Femur (tissue), 1 donor: ENCODE results near the gene SSH2.
A peak's percentile ranks its signal among the peaks of the same experiment; 100 is the strongest.
"Not testable (repeated sequence)": the region's sequence is repeated elsewhere in the genome, so short reads cannot be mapped to it uniquely, and the experiment has no call there.

Experiments
- DNase-seq: peaks from one replicate; pipeline ENCODE4 v3.0.0-alpha.2; 2017

Gene SSH2

DNA sequence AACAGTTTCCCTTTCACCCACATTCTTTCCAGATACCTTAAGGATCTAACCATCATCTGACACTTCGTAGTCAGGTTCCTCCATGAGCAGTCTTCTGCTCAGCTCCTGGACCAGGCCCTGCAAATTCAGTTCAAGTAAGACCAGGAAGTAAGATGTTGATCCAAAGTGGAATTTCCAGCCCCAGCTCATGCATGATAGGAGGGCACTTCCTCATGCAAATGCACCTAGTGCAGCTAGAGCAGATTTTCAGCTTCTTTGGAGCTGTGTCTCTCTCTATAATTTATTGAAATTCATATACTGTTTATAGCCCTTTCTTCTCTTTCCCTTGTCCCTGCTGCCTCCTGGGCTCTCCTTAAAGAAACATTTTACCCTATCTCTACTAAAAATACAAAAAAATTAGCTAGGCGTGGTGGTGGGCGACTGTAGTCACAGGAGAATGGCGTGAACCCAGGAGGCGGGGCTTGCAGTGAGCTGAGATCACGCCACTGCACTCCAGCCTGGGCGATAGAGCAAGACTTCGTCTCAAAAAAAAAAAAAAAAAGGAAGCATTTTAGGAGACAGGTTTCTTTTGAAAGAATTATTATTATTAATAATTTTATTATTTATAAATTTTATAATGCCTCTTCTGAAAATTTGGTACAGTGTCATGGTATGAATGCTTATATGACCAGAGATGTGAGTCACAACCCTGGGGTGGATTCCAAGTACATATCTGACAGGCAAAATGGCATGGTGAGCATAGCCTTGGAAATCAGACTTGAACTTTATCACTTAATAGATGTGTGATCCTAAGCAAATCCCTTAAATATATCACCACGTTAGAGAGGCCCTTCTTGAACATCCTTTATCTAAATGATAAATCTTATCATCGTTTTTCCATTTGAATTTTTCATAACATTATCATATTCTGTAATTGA lies 94.3 kb downstream of the SSH2 start:
- DNase-seq, result no peak

DNA sequence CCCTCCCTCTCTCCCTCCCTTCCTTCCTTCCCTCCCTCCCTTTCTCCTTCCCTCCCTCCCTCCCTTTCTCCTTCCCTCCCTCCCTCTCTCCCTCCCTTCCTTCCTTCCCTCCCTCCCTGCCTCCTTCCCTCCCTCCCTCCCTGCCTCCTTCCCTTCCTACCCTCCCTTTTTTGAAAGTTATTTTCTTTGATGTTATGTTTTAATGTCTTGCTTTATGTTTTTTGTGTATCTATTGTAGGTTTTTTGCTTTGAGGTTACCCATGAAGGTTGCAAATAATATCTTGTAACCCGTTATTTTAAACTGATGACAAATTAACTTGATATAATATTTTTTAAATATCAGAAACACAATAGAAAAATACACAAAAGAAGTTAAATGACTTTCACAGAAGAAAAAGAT lies 96.2 kb downstream of the SSH2 start:
- DNase-seq, result no peak

DNA sequence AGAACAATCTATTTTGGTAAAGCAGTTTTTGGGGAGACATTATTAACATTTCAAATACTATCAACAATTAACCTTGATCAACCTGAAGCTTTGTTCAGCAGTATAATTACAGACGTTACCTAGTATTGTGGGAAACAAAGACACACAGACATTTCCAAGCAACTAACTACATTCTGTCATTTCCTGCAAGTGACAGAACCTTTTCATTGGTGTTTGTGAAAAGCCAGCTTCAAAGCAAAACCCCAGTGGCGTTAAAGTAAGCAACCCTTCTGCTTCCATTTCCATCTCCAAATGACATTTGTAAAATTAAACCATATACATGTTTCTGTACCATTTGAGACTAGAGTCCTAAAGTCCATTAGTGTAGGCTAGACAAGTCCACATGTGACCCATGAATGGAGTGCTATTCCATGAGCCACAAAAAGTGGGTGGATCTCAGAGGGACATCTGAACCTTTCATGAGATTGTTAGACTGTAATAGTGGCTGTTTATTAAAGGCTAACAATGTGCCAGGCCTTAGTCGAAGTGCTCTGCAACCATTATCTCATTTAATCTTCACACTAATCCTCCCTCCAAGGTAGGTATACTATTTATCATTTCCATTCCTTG lies 101.2 kb downstream of the SSH2 start:
- DNase-seq, result no peak

DNA sequence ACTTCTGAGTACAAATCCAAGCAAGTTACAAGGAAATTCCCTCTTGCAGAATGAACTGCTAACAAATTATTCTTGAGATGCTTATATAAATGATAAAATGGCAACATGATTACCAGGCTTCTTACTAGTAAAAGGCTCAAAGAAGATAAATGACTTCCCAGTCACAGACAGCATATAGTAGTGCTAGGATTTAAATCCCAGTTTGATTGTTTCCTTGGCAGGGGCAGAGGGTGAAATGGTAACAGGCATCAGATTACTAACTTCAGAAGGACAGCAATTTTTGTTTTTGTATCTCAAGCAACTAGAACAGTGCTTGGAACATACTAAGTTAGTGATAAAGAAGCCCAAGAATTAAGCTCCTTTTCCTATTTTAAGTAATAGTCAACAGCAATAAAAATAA lies 102.8 kb downstream of the SSH2 start:
- DNase-seq, result no peak

DNA sequence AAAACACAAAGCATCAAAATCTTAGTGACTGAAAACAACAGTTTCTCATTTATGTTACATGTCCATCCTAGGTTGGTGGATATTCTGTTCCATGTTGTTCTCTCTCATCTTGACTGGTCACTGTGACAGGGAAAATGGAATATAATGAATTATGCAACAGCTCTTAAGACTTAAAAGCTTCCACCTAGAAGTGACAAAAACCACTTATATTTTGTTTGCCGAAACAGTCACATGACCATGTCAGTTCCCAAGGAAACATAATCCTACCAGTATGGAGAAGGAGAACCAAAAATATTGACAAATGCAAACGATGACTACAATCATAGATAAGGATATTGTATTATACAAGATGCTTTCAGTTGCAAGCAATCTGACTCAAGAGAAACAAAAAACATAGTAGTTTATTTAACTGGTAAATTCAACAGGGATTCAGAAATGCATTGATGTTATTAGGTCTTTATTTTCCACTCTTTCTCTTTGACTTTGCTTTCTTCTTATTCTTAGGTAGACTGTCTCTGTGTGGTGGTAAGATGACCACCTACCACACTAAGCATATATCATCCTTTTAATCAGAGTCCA lies 103.8 kb downstream of the SSH2 start:
- DNase-seq, result no peak

DNA sequence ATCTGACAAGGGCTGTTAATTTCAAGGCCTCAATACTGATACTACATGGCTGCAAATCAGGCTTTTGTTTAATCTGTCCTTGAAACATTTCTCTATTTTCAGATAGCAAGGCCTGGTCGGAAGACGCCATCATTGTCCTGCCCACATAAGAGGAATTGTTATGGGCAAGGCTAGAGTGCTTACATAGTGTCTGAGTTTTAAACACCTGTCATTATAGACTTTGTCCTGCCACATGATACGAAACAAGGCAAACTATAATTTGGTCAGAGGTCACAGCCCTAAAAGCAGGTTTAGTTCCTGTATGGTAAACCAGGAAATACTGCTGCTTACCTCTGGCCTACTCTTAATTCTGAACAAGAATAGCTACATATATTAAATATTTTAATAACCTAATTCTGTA lies 104.4 kb downstream of the SSH2 start:
- DNase-seq, result no peak

DNA sequence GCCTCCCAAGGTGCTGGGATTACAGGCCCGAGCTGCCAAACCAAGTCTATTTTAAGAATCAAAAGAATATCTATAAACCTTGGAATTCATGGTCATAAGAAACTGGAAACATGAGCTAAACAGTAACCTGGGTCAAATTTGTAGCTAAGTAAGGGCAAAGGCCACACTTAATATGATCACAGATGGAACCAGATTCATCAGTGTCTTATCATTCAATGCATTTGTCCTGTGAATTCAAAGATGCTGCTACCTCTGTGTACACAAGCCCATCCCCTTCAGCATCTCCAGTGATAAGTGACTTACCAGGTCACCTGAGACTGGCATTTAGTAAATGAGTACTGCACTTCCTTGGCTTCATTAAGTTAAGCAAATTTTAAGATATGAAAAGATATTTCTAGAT lies 108.1 kb downstream of the SSH2 start:
- DNase-seq, result no peak

DNA sequence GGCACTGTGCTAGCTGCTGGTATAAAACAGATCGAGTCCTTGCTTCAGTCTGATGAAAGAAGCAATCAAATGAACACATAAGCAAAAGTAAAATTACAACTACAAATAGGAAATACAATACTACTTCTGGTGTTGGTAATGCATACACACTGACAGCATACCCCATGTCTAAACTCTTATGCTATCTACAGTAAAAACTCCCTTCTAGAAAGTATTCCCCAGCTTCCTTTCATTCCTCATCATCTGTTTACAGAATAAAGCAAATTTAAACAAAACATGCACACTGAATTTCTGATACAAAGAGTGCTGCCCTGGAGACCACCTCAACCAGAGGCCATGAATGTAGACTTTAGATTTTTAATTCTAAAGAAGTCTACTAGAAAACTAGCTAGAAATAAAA lies 109.6 kb downstream of the SSH2 start:
- DNase-seq, result no peak

DNA sequence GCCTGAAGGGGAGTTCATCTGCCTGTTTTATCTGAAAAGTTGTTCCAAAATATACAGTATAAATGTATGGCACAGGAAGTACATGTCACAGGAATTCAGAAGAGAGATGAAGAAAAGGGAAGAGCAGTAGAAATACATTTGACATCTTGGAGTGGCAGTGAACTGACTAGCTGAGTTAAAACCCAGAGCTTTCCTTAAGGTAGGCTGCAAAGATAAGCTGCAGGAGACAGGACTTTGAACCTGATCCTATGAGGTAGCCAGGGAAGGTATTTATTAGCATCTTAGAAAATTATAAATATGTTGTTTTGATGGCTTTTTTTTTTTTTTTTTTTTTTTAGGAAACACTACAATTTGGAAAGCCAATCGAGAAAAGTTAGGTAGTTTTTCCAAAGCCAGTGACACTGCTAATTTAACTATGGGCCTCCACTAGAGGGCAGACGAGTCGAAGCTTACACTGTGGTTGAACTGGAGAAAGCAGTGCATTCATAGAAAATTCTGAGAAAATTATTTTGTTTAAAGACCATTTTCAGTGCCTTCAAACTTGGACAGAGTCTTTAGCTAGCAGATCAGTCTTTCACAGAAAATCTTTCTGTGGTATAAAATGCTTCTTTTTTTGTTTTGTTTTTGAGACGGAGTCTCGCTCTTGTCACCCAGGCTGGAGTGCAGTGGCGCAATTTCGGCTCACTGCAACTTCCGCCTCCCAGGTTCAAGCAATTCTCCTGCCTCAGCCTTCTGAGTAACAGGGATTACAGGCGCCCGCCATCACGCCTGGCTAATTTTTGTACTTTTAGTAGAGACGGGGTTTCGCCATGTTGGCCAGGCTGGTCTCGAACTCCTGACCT lies 122.3 kb downstream of the SSH2 start:
- peak; percentile 77 for DNase-seq

DNA sequence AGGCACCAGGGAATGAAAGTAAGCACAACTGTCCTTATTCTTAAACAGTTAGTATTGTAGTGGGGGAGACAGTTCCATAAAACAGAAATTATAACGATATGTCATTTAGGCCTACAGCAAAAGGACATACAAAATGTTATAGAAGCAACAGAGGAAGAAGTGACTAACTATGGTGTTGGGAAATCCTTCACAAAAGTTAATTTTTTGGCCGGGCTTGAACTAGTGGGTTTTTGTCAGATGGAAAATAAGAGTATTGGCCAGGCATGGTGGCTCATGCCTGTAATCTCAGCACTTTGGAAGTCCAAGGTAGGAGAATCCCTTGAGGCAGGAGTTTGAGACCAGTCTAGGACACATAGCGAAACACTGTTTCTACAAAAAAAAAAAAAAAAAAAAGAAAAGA lies 127.8 kb downstream of the SSH2 start:
- DNase-seq, result no peak

DNA sequence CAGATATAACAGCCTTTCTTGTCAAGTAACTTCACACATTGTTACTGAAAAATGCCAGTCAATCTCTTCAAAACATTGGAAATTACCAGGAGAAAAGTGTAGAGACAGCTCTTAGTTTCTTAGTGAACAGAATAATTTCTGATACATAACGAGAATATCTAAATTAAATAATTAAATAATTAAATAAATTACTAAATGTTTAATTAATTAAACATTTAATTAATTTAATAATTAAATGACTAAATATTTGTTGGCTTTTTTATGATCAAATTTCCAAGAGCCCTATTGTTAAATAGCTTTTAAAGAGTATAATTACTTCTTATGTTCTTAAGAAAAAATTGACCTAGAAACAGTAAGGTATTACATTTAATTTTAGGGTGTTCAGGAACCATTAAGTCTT lies 129.6 kb downstream of the SSH2 start:
- no peak for DNase-seq

DNA sequence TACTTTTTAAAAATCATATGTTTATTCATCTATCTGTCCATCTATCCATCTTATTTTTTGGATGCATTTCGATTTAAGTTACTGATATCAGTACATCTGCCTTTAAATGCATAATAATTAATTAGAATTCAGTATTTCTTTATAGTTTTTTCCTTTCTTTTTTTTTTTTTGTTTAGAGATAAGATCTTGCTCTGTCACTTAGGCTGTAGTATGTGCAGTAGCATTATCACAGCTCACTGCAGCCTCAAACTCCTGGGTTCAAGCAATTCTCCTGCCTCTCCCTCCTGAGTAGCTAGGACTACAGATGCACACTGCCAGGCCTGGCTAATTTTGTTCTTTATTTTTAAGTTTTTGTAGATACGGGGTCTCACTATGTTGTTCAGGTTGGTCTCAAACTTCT lies 133.4 kb downstream of the SSH2 start:
- DNase-seq, result no peak

DNA sequence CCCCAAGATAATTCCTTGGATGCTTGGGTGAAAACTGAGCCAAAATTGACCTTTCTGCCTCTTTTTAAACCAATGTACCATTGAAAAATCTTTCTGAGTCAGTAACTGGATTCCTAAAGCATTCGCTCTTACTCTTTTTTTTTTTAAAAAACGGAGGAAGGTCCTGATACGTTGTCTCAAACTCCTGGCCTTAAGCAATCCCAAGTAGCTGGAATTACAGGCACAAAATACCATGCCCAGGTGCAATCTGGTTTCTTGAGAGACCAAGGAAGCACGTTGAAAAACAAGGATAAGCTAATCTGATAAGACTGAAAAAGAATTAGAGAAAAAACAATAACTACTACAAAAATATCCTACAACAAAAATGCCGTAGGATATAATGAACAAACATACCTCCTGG lies 136.5 kb downstream of the SSH2 start:
- no peak for DNase-seq

DNA sequence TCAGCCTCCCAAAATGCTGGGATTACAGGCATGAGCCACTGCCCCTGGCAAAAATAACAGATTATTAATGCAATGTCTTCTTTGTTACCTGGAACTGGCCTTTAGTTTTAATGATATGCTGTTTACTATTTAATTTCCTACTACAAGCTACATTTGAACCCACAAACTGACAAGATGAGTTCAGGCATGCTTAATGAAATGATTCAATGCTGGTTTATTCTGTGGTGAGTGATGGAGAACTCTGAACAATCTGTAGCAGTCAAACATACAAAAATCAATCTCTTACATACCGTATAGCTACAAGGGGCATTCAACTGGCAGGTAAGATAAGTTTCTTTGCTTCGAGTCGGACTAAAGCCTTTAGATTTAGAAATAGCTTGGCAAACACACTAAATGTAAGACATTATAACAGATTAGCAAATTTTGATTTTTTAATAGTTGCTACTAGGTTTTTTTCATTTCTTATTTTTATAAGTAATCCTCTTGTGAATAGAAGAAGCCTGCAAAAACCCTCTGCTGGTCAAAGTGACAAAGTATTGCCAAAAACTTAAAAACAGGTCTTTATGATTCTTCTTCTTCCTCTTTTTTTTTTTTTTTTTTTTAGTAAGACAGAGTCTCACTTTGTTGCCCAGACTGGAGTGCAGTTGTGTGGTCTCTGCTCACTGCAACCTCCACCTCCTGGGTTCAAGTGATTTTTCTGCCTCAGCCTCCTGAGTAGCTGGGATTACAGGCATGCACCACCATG lies 138.5 kb downstream of the SSH2 start:
- DNase-seq, result no peak

DNA sequence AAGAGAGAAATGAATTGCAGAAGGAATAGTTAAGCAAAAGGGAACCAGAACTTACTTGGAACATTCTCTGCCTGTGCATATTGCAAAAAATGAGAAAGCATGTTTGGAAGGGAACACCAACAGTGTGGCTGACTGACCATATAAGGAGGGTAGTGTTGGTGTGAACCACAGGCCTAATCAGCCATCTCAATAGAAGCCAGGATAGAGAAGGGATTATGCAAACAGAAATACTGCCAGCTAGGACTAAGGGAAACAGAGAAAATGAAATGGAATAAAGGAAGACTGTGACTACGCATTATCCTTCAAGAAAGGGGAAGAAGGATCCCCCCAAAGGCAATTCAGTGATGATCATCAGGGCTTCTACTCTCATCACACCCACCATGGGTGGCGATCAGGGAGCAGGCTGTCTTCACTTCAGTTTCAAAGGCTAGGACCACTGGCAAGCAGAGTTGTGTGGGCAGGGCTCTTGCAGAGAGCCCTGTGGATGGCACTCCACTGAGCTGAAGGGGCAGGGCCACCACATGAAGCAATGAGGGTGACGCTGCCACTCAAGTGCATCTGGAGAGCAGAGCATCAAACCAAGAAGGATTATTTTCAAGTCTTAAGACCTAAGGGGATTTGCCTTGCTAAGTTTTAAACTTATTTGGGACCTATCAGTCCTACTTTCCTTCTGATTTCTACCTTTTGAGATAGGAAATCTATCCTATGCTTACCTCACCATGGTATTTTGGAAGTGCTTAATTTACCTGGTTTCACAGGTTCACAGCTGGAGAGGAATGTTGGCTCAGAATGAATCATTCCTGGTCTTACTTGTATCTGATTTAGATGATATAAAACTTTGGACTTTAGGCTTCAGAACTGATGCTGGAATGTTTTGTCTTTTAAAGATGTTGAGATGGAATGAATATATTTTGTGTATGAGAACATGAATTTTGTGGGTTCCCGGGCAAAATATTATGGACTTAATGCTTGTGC lies 140.5 kb downstream of the SSH2 start:
- DNase-seq, result no peak

DNA sequence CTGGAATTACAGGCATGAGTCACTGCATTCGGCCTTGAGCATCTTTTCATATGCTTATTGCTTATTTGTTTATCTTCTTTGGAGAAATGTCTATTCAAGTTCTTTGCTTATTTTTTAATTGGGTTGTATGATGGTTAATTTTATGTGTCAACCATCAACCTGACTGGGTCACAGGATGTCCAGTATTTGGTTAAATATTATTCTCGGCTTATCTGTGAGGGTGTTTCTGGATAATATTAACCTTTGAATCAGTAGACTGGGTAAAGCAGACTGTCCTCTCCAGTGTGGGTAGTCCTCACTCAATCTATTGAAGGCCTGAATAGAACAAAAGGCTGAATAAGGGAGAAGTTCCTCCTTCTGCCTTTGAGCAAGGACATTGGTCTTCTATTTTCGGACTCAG lies 142.0 kb downstream of the SSH2 start:
- DNase-seq, result no peak

DNA sequence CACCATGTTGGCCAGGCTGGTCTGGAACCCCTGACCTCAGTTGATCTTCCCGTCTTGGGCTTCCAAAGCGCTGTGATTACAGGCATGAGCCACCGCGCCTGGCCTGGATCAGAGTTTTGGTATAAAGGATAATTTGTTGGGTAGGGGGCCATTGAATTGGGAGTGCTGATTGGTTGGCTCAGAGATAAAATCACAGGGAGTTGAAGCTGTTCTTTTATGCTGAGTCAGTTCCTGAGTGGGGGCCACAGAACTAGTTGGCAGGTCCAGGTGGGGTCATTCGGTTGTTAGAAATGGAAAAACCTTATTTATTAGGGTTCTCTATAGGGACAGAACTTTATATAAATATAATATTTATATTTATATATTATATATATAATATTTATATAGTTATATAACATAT lies 147.1 kb downstream of the SSH2 start:
- DNase-seq, result no peak

DNA sequence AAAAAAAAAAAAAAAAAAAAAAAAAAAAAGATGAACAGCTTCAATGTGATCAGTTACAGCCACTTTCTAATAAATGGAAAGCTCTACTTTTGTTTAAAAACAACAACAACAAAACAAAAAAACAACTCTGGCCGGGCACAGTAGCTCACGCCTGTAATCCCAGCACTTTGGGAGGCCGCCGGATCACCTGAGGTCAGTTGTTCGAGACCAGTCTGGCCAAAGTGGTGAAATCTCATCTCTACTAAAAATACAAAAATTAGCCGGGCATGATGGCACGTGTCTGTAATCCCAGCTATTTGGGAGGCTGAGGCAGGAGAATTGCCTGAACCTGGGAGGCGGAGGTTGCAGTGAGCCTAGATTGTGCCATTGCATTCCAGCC lies 150.2 kb downstream of the SSH2 start:
- not testable (repeated sequence) for DNase-seq

DNA sequence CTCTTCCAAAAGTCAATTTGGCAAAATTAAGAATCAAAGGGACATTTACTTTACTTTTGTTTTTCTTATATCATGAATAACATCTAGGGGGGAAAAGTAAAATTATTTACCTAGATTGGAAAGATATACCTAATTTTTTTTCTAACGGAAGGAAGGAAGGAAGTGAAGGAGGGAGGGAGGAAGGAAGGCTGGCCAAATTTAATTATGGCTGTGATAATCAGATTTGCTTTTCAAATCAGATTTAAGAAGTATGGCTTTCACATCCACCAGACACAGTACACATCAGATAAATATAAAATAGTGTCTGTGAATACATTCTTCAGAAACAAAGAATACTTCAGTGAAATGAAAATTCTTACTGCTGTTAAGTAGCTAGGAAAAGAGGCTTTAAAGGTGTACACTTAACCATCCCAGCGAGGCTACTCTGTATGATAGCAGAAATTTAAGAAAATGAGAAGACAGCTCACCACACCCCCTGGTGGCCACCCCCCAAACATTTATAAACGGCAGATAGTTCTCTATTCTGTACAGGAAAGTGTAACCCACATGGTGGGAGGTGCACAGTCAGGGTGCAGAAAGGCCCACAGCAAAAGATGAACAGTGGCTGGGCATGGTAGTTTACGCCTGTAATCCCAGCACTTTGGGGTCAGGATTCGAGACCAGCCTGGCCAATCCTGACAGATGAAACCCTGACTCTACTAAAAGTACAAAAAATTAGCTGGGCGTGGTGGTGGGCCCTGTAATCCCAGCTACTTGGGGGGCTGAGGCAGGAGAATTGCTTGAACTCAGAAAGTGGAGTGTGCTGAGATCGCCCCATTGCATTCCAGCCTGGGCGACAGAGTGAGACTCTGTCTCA lies 150.8 kb downstream of the SSH2 start:
- peak; percentile 80 for DNase-seq

DNA sequence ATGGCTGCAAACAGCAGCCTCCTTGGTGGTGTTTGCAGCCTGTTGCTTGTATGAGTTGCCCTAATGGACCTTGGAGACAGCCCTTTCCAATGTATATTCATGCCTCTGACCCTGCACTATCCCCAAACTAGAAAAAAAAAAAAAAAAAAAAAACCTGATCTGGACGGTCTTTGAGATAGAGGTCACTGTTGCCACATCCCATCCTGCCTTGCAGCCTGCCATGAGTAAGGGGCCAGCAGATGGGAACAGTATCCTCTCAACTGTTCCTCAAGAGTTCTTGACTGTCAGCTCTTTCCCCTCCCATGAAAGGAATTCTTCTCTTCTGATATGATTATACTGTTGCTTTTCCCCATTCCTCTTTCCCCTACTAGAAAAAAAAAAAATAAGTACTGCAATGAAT lies 152.4 kb downstream of the SSH2 start:
- DNase-seq, result no peak
